DND-41 (cell line): ENCODE data around the gene MYL10.

Source experiments
- CTCF ChIP-seq: IDR thresholded peaks from 2 replicates; pipeline ENCODE4 v1.5.1; 2012; ENCODE audit warnings: borderline replicate concordance, low read length, moderate library complexity, mild to moderate bottlenecking; ENCODE audit not compliant: poor library complexity, severe bottlenecking; ENCODE audit errors: extremely low read depth
- EZH2 ChIP-seq: IDR thresholded peaks from 3 replicates; pipeline ENCODE4 v1.6.1; 2012; ENCODE audit warnings: borderline replicate concordance, low read depth, mild to moderate bottlenecking, moderate library complexity, low read length, inconsistent platforms; ENCODE audit not compliant: severe bottlenecking

GRCh38 chr7:101666293-101666692 lies 37.2 kb upstream of the MYL10 start:
- TF ChIP-seq EZH2 (no peak), CTCF (no peak)
